Pons (tissue), 1 donor: Measurements from ENCODE around the gene SIX4.

Experiments used
- DNase-seq: peaks from one replicate; pipeline ENCODE4 v3.0.0-alpha.2; 2016; ENCODE audit warnings: low spot score

Gene SIX4

GRCh38 chr14:60722107-60722356 lies 2.1 kb downstream of the SIX4 start:
- no peak for DNase-seq

GRCh38 chr14:60721326-60722106 lies 2.6 kb downstream of the SIX4 start:
- DNase-seq = no peak

- DNase-seq = no peak
Observed at GRCh38 chr14:60720962-60721325, 3.2 kb downstream of the SIX4 start.

- no peak for DNase-seq
Observed at GRCh38 chr14:60720391-60720790, 3.8 kb downstream of the SIX4 start.

- no peak for DNase-seq
Observed at GRCh38 chr14:60713513-60713912, 10.6 kb downstream of the SIX4 start.

- no peak for DNase-seq
Observed at GRCh38 chr14:60710494-60710893, 13.7 kb downstream of the SIX4 start.

GRCh38 chr14:60707858-60708257 lies 16.3 kb downstream of the SIX4 start:
- DNase-seq = no peak

- no peak for DNase-seq
Observed at GRCh38 chr14:60705100-60705499, 19.1 kb downstream of the SIX4 start.

- DNase-seq = no peak
Observed at GRCh38 chr14:60700598-60700997, 23.6 kb downstream of the SIX4 start.

- no peak for DNase-seq
Observed at GRCh38 chr14:60695327-60695726, 28.8 kb downstream of the SIX4 start.

GRCh38 chr14:60691383-60692113 lies 32.6 kb downstream of the SIX4 start:
- no peak for DNase-seq

GRCh38 chr14:60686865-60687264 lies 37.3 kb downstream of the SIX4 start:
- no peak for DNase-seq

- DNase-seq = no peak
Observed at GRCh38 chr14:60684203-60684602, 39.9 kb downstream of the SIX4 start.

- no peak for DNase-seq
Observed at GRCh38 chr14:60681271-60681670, 42.9 kb downstream of the SIX4 start.

GRCh38 chr14:60680511-60680910 lies 43.6 kb downstream of the SIX4 start:
- no peak for DNase-seq

GRCh38 chr14:60679566-60680258 lies 44.4 kb downstream of the SIX4 start:
- DNase-seq = no peak

GRCh38 chr14:60677701-60678100 lies 46.5 kb downstream of the SIX4 start:
- no peak for DNase-seq

GRCh38 chr14:60670989-60671388 lies 53.2 kb downstream of the SIX4 start:
- no peak for DNase-seq

- DNase-seq = no peak
Observed at GRCh38 chr14:60668431-60669112, 55.6 kb downstream of the SIX4 start.

- DNase-seq = no peak
Observed at GRCh38 chr14:60665177-60665550, 59.0 kb downstream of the SIX4 start.

GRCh38 chr14:60662982-60663381 lies 61.2 kb downstream of the SIX4 start:
- DNase-seq = no peak

- no peak for DNase-seq
Observed at GRCh38 chr14:60661721-60662120, 62.4 kb downstream of the SIX4 start.
